Measurements from ENCODE around the gene FNDC8.
"Not testable (repeated sequence)": the region's sequence is repeated elsewhere in the genome, so short reads cannot be mapped to it uniquely, and the experiment has no call there.

FNDC8 gene

GRCh38 chr17:35121315-35121714 is at the start of gene FNDC8:
TSS of gene FNDC8 (plus strand) at chr17:35121615. CDS start at chr17:35121694, 79 bp downstream.
- DNase-seq = no peak

- DNase-seq = no peak
Observed at GRCh38 chr17:35073183-35073790, 48.1 kb upstream of the FNDC8 start.

- DNase-seq = no peak
Observed at GRCh38 chr17:35073991-35074627, 47.3 kb upstream of the FNDC8 start.

- no peak for DNase-seq
Observed at GRCh38 chr17:35074711-35075707, 46.4 kb upstream of the FNDC8 start.

- DNase-seq = no peak
Observed at GRCh38 chr17:35076874-35077273, 44.5 kb upstream of the FNDC8 start.

- no peak for DNase-seq
Observed at GRCh38 chr17:35079547-35080423, 41.6 kb upstream of the FNDC8 start.

- DNase-seq = no peak
Observed at GRCh38 chr17:35080536-35080935, 40.9 kb upstream of the FNDC8 start.

GRCh38 chr17:35081638-35082037 is 39.8 kb upstream of the FNDC8 start:
- DNase-seq = no peak

- DNase-seq = no peak
Observed at GRCh38 chr17:35082073-35082657, 39.2 kb upstream of the FNDC8 start.

GRCh38 chr17:35083071-35083470 is 38.3 kb upstream of the FNDC8 start:
- no peak for DNase-seq

GRCh38 chr17:35084987-35085386 is 36.4 kb upstream of the FNDC8 start:
- no peak for DNase-seq

- no peak for DNase-seq
Observed at GRCh38 chr17:35086164-35086563, 35.3 kb upstream of the FNDC8 start.

GRCh38 chr17:35086931-35087573 is 34.4 kb upstream of the FNDC8 start:
- no peak for DNase-seq

- DNase-seq = no peak
Observed at GRCh38 chr17:35087731-35088355, 33.6 kb upstream of the FNDC8 start.

GRCh38 chr17:35088356-35088880 is 33.0 kb upstream of the FNDC8 start:
- DNase-seq = no peak

GRCh38 chr17:35088881-35089585 is 32.4 kb upstream of the FNDC8 start:
- DNase-seq = peak; percentile 82 to 87 (median 84)

GRCh38 chr17:35089586-35090296 is 31.7 kb upstream of the FNDC8 start:
- peak in 2 of 4 experiments; percentile 14 to 29 for DNase-seq

GRCh38 chr17:35090707-35091106 is 30.7 kb upstream of the FNDC8 start:
- not testable (repeated sequence) for DNase-seq

- no peak for DNase-seq
Observed at GRCh38 chr17:35094902-35095301, 26.5 kb upstream of the FNDC8 start.

All from activated CD4-positive, CD25-positive, alpha-beta regulatory T cell (primary cell).